H1 (cell line): ENCODE data around the gene SLC6A6.

Source experiments
- CTCF ChIP-seq, 3 experiments: IDR thresholded peaks; 1 replicate in 2 of 3; 2 replicates in 1 of 3; pipeline versions ENCODE4 v1.5.1 to v1.6.1; 2011; ENCODE audit warnings: low read length in 3 of 3, mild to moderate bottlenecking in 3 of 3, inconsistent platforms in 2 of 3, low read depth in 1 of 3, moderate library complexity in 1 of 3; ENCODE audit not compliant: insufficient read depth in 1 of 3; ENCODE audit errors: control extremely low read depth in 1 of 3
- PHF8 ChIP-seq: fragments of 200-600 bp; sonication (generic); conservative IDR thresholded peaks from 2 replicates; pipeline ENCODE4 v1.7.1; 2012; ENCODE audit warnings: low read depth, mild to moderate bottlenecking, inconsistent platforms, low read length, moderate library complexity
- POLR2AphosphoS5 ChIP-seq: IDR thresholded peaks from 2 replicates; pipeline ENCODE4 v1.6.1; 2011; ENCODE audit warnings: low read depth, low read length
- RAD21 ChIP-seq, 2 experiments: IDR thresholded peaks in 1 of 2; conservative IDR thresholded peaks in 1 of 2; 2 replicates each; pipeline ENCODE4 v1.6.1; 2011; ENCODE audit warnings: low read depth in 2 of 2, low read length in 2 of 2, improper control_type of control experiment in 1 of 2, inconsistent platforms in 1 of 2, mild to moderate bottlenecking in 1 of 2, moderate library complexity in 1 of 2
- RFX5 ChIP-seq: IDR thresholded peaks from 2 replicates; pipeline ENCODE4 v1.6.1; 2011; ENCODE audit warnings: low read depth, low read length, improper control_type of control experiment, borderline replicate concordance
- SRF ChIP-seq: IDR thresholded peaks from 2 replicates; pipeline ENCODE4 v1.6.1; 2011; ENCODE audit warnings: mild to moderate bottlenecking, low read depth, low read length, moderate library complexity
- TAF1 ChIP-seq: IDR thresholded peaks from 2 replicates; pipeline ENCODE4 v1.6.1; 2011; ENCODE audit warnings: mild to moderate bottlenecking, low read depth, low read length

- TF ChIP-seq CTCF (IDR thresholded peaks at IDR 0.05; ENCODE audit: control extremely low read depth in 1 of 3, insufficient read depth in 1 of 3, low read depth in 1 of 3, low read length in 3 of 3) (no peak), SRF (no peak), TAF1 (no peak), PHF8 (no peak), POLR2AphosphoS5 (no peak), RAD21 (IDR thresholded peaks at IDR 0.05 in 1 of 2, conservative IDR thresholded peaks at IDR 0.05 in 1 of 2; ENCODE audit: low read depth in 2 of 2, low read length in 2 of 2) (no peak), RFX5 (no peak)
These were observed 13.2 kb upstream of the SLC6A6 start for GRCh38 chr3:14389166-14389606.
